HEK293 (cell line): ENCODE results near the gene EDIL3.

Experiments used
- CTCF ChIA-PET: fragments of 350-600 bp; formaldehyde crosslinking; extraction: SDS; loops from one replicate; lab custom pipeline; 2021; ENCODE audit warnings: antibody characterized with exemption; lab: Yijun Ruan, JAX
- POLR2A ChIA-PET: fragments of 300-600 bp; formaldehyde crosslinking; extraction: SDS; loops from one replicate; lab custom pipeline; 2020; ENCODE audit warnings: antibody characterized with exemption, inconsistent platforms; lab: Yijun Ruan, JAX
- H3K27ac ChIP-seq: fragments of 200-500 bp; sonication (Bioruptor generic); 2 replicates; pipeline ENCODE4 v1.5.1; 2014; ENCODE audit warnings: low read depth, low read length, control low read depth, inconsistent platforms; ENCODE audit errors: extremely low read depth
- H3K36me3 ChIP-seq, 2 experiments: fragments of 200-500 bp in 1 of 2; sonication (Bioruptor generic) in 1 of 2; 1 replicate in 1 of 2; 2 replicates in 1 of 2; pipeline ENCODE4 v1.5.1; 2014 to 2017; ENCODE audit warnings: inconsistent platforms in 2 of 2, low read length in 2 of 2; ENCODE audit not compliant: control insufficient read depth in 2 of 2, insufficient read depth in 1 of 2
- H3K4me1 ChIP-seq: fragments of 200-500 bp; sonication (Bioruptor generic); 2 replicates; pipeline ENCODE4 v1.5.1; 2014; ENCODE audit warnings: mild to moderate bottlenecking, low read length, inconsistent platforms; ENCODE audit not compliant: control insufficient read depth, insufficient read depth
- H3K4me3 ChIP-seq: 2 replicates; pipeline ENCODE4 v1.5.1; 2011; ENCODE audit warnings: low read depth, mild to moderate bottlenecking, control low read depth, low read length, moderate library complexity
- H3K9me3 ChIP-seq: fragments of 200-500 bp; sonication (Bioruptor generic); 2 replicates; pipeline ENCODE4 v1.5.1; 2014; ENCODE audit warnings: low read depth, low read length, inconsistent platforms; ENCODE audit not compliant: control insufficient read depth, insufficient read depth
- GFI1B ChIP-seq: fragments of 450-650 bp; formaldehyde crosslinking; IDR thresholded peaks from 2 replicates; pipeline ENCODE4 v1.5.1; 2016; ENCODE audit warnings: missing biosample characterization, missing genetic modification characterization
- OVOL3 ChIP-seq: fragments of 450-650 bp; formaldehyde crosslinking; IDR thresholded peaks from 2 replicates; pipeline ENCODE4 v1.5.1; 2016; ENCODE audit warnings: missing biosample characterization, missing genetic modification characterization
- SCRT1 ChIP-seq: fragments of 450-650 bp; formaldehyde crosslinking; IDR thresholded peaks from 2 replicates; pipeline ENCODE4 v1.5.1; 2016; ENCODE audit warnings: missing biosample characterization, missing genetic modification characterization, borderline replicate concordance
- SP3 ChIP-seq: fragments of 450-650 bp; formaldehyde crosslinking; IDR thresholded peaks from 2 replicates; pipeline ENCODE4 v1.5.1; 2016; ENCODE audit warnings: missing biosample characterization, missing genetic modification characterization
- ZBTB17 ChIP-seq: fragments of 450-650 bp; formaldehyde crosslinking; IDR thresholded peaks from 2 replicates; pipeline ENCODE4 v1.5.1; 2016; ENCODE audit warnings: missing biosample characterization, missing genetic modification characterization
- ZEB2 ChIP-seq: fragments of 450-650 bp; formaldehyde crosslinking; IDR thresholded peaks from 2 replicates; pipeline ENCODE4 v1.5.1; 2016; ENCODE audit warnings: missing biosample characterization, missing genetic modification characterization
- ZIC2 ChIP-seq: fragments of 450-650 bp; formaldehyde crosslinking; IDR thresholded peaks from 2 replicates; pipeline ENCODE4 v1.5.1; 2016; ENCODE audit warnings: missing biosample characterization, missing genetic modification characterization
- ZNF114 ChIP-seq: fragments of 450-650 bp; formaldehyde crosslinking; IDR thresholded peaks from 2 replicates; pipeline ENCODE4 v1.5.0; 2017; ENCODE audit warnings: missing biosample characterization, missing genetic modification characterization
- ZNF138 ChIP-seq: fragments of 450-650 bp; formaldehyde crosslinking; IDR thresholded peaks from 2 replicates; pipeline ENCODE4 v1.5.1; 2016; ENCODE audit warnings: missing biosample characterization, missing genetic modification characterization, borderline replicate concordance
- ZNF221 ChIP-seq: fragments of 450-650 bp; formaldehyde crosslinking; IDR thresholded peaks from 2 replicates; pipeline ENCODE4 v1.5.1; 2017; ENCODE audit warnings: missing biosample characterization, missing genetic modification characterization, borderline replicate concordance
- ZNF24 ChIP-seq: fragments of 450-650 bp; formaldehyde crosslinking; IDR thresholded peaks from 2 replicates; pipeline ENCODE4 v1.5.1; 2016; ENCODE audit warnings: missing biosample characterization, missing genetic modification characterization
- ZNF302 ChIP-seq: fragments of 450-650 bp; formaldehyde crosslinking; IDR thresholded peaks from 2 replicates; pipeline ENCODE4 v1.5.1; 2016; ENCODE audit warnings: missing biosample characterization, missing genetic modification characterization, low read depth
- ZNF324 ChIP-seq: fragments of 450-650 bp; formaldehyde crosslinking; IDR thresholded peaks from 2 replicates; pipeline ENCODE4 v1.5.1; 2016; ENCODE audit warnings: missing biosample characterization, missing genetic modification characterization
- ZNF354C ChIP-seq: fragments of 450-650 bp; formaldehyde crosslinking; IDR thresholded peaks from 2 replicates; pipeline ENCODE4 v1.5.1; 2016; ENCODE audit warnings: missing biosample characterization, missing genetic modification characterization, low read depth, borderline replicate concordance
- ZNF366 ChIP-seq: fragments of 450-650 bp; formaldehyde crosslinking; conservative IDR thresholded peaks from 2 replicates; pipeline ENCODE4 v1.5.1; 2016; ENCODE audit warnings: missing biosample characterization, missing genetic modification characterization
- ZNF423 ChIP-seq: fragments of 450-650 bp; formaldehyde crosslinking; IDR thresholded peaks from 2 replicates; pipeline ENCODE4 v1.5.1; 2016; ENCODE audit warnings: missing biosample characterization, missing genetic modification characterization
- ZNF48 ChIP-seq: fragments of 450-650 bp; formaldehyde crosslinking; IDR thresholded peaks from 2 replicates; pipeline ENCODE4 v1.5.1; 2016; ENCODE audit warnings: missing biosample characterization, missing genetic modification characterization
- ZNF529 ChIP-seq: fragments of 450-650 bp; formaldehyde crosslinking; IDR thresholded peaks from 2 replicates; pipeline ENCODE4 v1.5.1; 2017; ENCODE audit warnings: missing genetic modification characterization, missing biosample characterization; ENCODE audit not compliant: insufficient replicate concordance
- ZNF548 ChIP-seq: fragments of 450-650 bp; formaldehyde crosslinking; IDR thresholded peaks from 2 replicates; pipeline ENCODE4 v1.5.1; 2016; ENCODE audit warnings: missing biosample characterization, missing genetic modification characterization
- ZNF600 ChIP-seq: fragments of 450-650 bp; formaldehyde crosslinking; IDR thresholded peaks from 2 replicates; pipeline ENCODE4 v1.5.1; 2016; ENCODE audit warnings: missing biosample characterization, missing genetic modification characterization
- ZNF701 ChIP-seq: fragments of 450-650 bp; formaldehyde crosslinking; IDR thresholded peaks from 2 replicates; pipeline ENCODE4 v1.5.1; 2016; ENCODE audit warnings: missing biosample characterization, missing genetic modification characterization
- ZNF777 ChIP-seq: fragments of 450-650 bp; formaldehyde crosslinking; IDR thresholded peaks from 2 replicates; pipeline ENCODE4 v1.5.1; 2017; ENCODE audit warnings: missing biosample characterization, missing genetic modification characterization, borderline replicate concordance
- ZNF843 ChIP-seq: fragments of 450-650 bp; formaldehyde crosslinking; IDR thresholded peaks from 2 replicates; pipeline ENCODE4 v1.5.1; 2016; ENCODE audit warnings: missing biosample characterization, missing genetic modification characterization
- ZSCAN16 ChIP-seq: fragments of 450-650 bp; formaldehyde crosslinking; IDR thresholded peaks from 2 replicates; pipeline ENCODE4 v1.5.1; 2016; ENCODE audit warnings: missing biosample characterization, missing genetic modification characterization
- ZSCAN23 ChIP-seq: fragments of 450-650 bp; formaldehyde crosslinking; IDR thresholded peaks from 2 replicates; pipeline ENCODE4 v1.5.1; 2016; ENCODE audit warnings: missing biosample characterization, missing genetic modification characterization
- TF ChIP-seq, protein P1 (sequence below): fragments of 450-650 bp; formaldehyde crosslinking; IDR thresholded peaks from 2 replicates; pipeline ENCODE4 v1.5.1; 2016; ENCODE audit warnings: missing biosample characterization, missing genetic modification characterization
- TF ChIP-seq, protein P2 (sequence below): fragments of 450-650 bp; formaldehyde crosslinking; IDR thresholded peaks from 2 replicates; pipeline ENCODE4 v1.5.1; 2016; ENCODE audit warnings: missing biosample characterization, missing genetic modification characterization
- TF ChIP-seq, protein P3 (sequence below): fragments of 450-650 bp; formaldehyde crosslinking; IDR thresholded peaks from 2 replicates; pipeline ENCODE4 v1.5.1; 2016; ENCODE audit warnings: missing biosample characterization, missing genetic modification characterization
- TF ChIP-seq, protein P4 (sequence below): fragments of 450-650 bp; formaldehyde crosslinking; IDR thresholded peaks from 2 replicates; pipeline ENCODE4 v1.5.1; 2016; ENCODE audit warnings: missing biosample characterization, missing genetic modification characterization, borderline replicate concordance

Gene EDIL3

DNA sequence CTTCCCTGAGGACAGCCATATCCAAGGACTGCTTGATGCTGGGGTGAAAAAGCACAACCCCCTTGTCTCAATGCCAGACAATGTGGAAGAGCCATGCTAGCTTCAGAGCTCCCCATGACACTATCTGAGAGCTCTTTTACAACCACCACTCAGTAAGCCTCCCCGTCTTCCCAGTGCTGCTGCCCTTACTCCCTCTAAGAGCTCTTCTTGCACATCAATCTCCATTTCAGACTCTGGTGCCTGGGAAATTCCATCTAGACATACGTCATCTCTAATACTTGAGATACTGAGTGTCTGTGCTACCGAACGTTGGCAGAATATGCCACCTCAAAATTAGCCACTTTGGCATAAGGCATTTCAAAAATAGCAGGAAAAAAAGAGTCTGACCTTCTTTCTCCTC lies 94.5 kb downstream of the EDIL3 start:
- ChIA-PET CTCF (interaction anchor here (0.6 to 2.1 kb wide), 3 partner anchors 11 to 573 kb away, joined by 3 to 6 read pairs (median 4); no protein-coding TSS in a partner anchor), POLR2A (interaction anchor here (0.7 to 1.1 kb wide), 3 partner anchors 9 to 93 kb away, joined by 3 read pairs; no protein-coding TSS in a partner anchor)
- no peaks in the 10 kb centered on the region for H3K9me3 ChIP-seq
- H3K4me1 ChIP-seq: peaks cover 33% of the 10 kb centered on the region
- no peaks in the 10 kb centered on the region for H3K36me3 ChIP-seq
- no peak overlapping the region for H3K4me3 ChIP-seq
- H3K27ac ChIP-seq: peak overlapping the region; percentile 9; the same call in 1 of the 2 replicates
- TF ChIP-seq ZNF600 (tag by site-specific recombination) (peak; percentile 80), ZNF529 (no peak), GFI1B (tag by site-specific recombination) (no peak), ZNF701 (tag by site-specific recombination) (no peak), ZNF138 (no peak), ZNF302 (no peak), ZSCAN16 (tag by site-specific recombination) (no peak), ZNF843 (tag by site-specific recombination) (peak; percentile 40; the same call in 1 of the 2 replicates), ZNF324 (tag by site-specific recombination) (no peak), ZNF548 (tag by site-specific recombination) (no peak), ZSCAN23 (no peak), ZBTB17 (tag by site-specific recombination) (peak; percentile 87), SP3 (tag by site-specific recombination) (no peak; the same call in 1 of the 2 replicates), ZNF777 (tag by site-specific recombination) (no peak), ZNF221 (tag by site-specific recombination) (no peak), ZNF48 (tag by site-specific recombination) (no peak), ZNF24 (tag by site-specific recombination) (no peak), ZNF114 (tag by site-specific recombination) (no peak), ZEB2 (tag by site-specific recombination) (peak; percentile 85), ZIC2 (tag by site-specific recombination) (0 out of 2 replicates have a peak, but pooled peaks have one; percentile 25), OVOL3 (tag by site-specific recombination) (no peak), ZNF423 (tag by site-specific recombination) (no peak), ZNF354C (tag by site-specific recombination) (no peak), SCRT1 (tag by site-specific recombination) (no peak), ZNF366 (peak; percentile 58)
- TF ChIP-seq, protein P1, sequence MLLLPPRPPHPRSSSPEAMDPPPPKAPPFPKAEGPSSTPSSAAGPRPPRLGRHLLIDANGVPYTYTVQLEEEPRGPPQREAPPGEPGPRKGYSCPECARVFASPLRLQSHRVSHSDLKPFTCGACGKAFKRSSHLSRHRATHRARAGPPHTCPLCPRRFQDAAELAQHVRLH (tag by site-specific recombination): no peak
- TF ChIP-seq, protein P2, sequence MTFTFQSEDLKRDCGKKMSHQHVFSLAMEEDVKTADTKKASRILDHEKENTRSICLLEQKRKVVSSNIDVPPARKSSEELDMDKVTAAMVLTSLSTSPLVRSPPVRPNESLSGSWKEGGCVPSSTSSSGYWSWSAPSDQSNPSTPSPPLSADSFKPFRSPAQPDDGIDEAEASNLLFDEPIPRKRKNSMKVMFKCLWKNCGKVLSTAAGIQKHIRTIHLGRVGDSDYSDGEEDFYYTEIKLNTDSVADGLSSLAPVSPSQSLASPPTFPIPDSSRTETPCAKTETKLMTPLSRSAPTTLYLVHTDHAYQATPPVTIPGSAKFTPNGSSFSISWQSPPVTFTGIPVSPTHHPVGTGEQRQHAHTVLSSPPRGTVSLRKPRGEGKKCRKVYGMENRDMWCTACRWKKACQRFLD (tag by site-specific recombination): no peak
- TF ChIP-seq, protein P3, sequence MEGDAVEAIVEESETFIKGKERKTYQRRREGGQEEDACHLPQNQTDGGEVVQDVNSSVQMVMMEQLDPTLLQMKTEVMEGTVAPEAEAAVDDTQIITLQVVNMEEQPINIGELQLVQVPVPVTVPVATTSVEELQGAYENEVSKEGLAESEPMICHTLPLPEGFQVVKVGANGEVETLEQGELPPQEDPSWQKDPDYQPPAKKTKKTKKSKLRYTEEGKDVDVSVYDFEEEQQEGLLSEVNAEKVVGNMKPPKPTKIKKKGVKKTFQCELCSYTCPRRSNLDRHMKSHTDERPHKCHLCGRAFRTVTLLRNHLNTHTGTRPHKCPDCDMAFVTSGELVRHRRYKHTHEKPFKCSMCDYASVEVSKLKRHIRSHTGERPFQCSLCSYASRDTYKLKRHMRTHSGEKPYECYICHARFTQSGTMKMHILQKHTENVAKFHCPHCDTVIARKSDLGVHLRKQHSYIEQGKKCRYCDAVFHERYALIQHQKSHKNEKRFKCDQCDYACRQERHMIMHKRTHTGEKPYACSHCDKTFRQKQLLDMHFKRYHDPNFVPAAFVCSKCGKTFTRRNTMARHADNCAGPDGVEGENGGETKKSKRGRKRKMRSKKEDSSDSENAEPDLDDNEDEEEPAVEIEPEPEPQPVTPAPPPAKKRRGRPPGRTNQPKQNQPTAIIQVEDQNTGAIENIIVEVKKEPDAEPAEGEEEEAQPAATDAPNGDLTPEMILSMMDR (tag by site-specific recombination): no peak
- TF ChIP-seq, protein P4, sequence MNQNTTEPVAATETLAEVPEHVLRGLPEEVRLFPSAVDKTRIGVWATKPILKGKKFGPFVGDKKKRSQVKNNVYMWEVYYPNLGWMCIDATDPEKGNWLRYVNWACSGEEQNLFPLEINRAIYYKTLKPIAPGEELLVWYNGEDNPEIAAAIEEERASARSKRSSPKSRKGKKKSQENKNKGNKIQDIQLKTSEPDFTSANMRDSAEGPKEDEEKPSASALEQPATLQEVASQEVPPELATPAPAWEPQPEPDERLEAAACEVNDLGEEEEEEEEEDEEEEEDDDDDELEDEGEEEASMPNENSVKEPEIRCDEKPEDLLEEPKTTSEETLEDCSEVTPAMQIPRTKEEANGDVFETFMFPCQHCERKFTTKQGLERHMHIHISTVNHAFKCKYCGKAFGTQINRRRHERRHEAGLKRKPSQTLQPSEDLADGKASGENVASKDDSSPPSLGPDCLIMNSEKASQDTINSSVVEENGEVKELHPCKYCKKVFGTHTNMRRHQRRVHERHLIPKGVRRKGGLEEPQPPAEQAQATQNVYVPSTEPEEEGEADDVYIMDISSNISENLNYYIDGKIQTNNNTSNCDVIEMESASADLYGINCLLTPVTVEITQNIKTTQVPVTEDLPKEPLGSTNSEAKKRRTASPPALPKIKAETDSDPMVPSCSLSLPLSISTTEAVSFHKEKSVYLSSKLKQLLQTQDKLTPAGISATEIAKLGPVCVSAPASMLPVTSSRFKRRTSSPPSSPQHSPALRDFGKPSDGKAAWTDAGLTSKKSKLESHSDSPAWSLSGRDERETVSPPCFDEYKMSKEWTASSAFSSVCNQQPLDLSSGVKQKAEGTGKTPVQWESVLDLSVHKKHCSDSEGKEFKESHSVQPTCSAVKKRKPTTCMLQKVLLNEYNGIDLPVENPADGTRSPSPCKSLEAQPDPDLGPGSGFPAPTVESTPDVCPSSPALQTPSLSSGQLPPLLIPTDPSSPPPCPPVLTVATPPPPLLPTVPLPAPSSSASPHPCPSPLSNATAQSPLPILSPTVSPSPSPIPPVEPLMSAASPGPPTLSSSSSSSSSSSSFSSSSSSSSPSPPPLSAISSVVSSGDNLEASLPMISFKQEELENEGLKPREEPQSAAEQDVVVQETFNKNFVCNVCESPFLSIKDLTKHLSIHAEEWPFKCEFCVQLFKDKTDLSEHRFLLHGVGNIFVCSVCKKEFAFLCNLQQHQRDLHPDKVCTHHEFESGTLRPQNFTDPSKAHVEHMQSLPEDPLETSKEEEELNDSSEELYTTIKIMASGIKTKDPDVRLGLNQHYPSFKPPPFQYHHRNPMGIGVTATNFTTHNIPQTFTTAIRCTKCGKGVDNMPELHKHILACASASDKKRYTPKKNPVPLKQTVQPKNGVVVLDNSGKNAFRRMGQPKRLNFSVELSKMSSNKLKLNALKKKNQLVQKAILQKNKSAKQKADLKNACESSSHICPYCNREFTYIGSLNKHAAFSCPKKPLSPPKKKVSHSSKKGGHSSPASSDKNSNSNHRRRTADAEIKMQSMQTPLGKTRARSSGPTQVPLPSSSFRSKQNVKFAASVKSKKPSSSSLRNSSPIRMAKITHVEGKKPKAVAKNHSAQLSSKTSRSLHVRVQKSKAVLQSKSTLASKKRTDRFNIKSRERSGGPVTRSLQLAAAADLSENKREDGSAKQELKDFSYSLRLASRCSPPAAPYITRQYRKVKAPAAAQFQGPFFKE (tag by site-specific recombination): no peak
